HepG2 (cell line): ENCODE data around the gene TBX6. TPM values are rescaled to one million over a fixed set of nuclear protein-coding genes. Genes with fewer than 3 reads are reported as not detected.

Experiments used
- DMAP1 ChIP-seq: IDR thresholded peaks from 2 replicates; pipeline ENCODE4 v1.6.1; 2016
- HMG20B ChIP-seq: conservative IDR thresholded peaks from 2 replicates; pipeline ENCODE4 v1.6.1; 2016; ENCODE audit warnings: missing genetic modification reagents, missing compliant biosample characterization
- HNRNPUL1 ChIP-seq: fragments of 200-400 bp; formaldehyde crosslinking; IDR thresholded peaks from 2 replicates; pipeline ENCODE4 v1.6.1; 2017; ENCODE audit warnings: low read depth, mild to moderate bottlenecking, low read length, moderate library complexity
- HOXA5 ChIP-seq: sonication (generic); formaldehyde crosslinking; IDR thresholded peaks from 2 replicates; pipeline ENCODE4 v1.4.0; 2020; ENCODE audit warnings: missing genetic modification reagents
- NCOA2 ChIP-seq: sonication (generic); formaldehyde crosslinking; IDR thresholded peaks from 2 replicates; pipeline ENCODE4 v1.8.0; 2022; ENCODE audit warnings: inconsistent platforms
- NFKBIZ ChIP-seq: IDR thresholded peaks from 2 replicates; pipeline ENCODE4 v1.6.1; 2018; ENCODE audit warnings: missing genetic modification reagents, missing compliant biosample characterization
- NR2F1 ChIP-seq, 2 experiments: fragments of 450-650 bp in 1 of 2; formaldehyde crosslinking in 1 of 2; IDR thresholded peaks; 2 replicates each; pipeline versions ENCODE4 v1.5.0 to v1.6.1; 2016 to 2020; ENCODE audit warnings: mild to moderate bottlenecking in 1 of 2, missing compliant biosample characterization in 1 of 2, missing genetic modification reagents in 1 of 2, moderate library complexity in 1 of 2
- PCBP2 ChIP-seq: fragments of 200-400 bp; formaldehyde crosslinking; optimal IDR thresholded peaks from 2 replicates; pipeline ENCODE3; 2018; ENCODE audit warnings: low read length, low read depth; ENCODE audit not compliant: poor library complexity, severe bottlenecking
- RCOR2 ChIP-seq: IDR thresholded peaks from 2 replicates; pipeline ENCODE4 v1.6.1; 2016; ENCODE audit warnings: missing biosample characterization, missing genetic modification reagents
- RFXAP ChIP-seq: sonication (generic); formaldehyde crosslinking; IDR thresholded peaks from 2 replicates; pipeline ENCODE4 v1.4.0; 2020; ENCODE audit warnings: missing genetic modification reagents, borderline replicate concordance
- ZFP41 ChIP-seq: sonication (generic); formaldehyde crosslinking; IDR thresholded peaks from 2 replicates; pipeline ENCODE4 v1.4.0; 2020; ENCODE audit warnings: mild to moderate bottlenecking, missing genetic modification reagents, borderline replicate concordance
- ZFYVE20 ChIP-seq: sonication (generic); formaldehyde crosslinking; IDR thresholded peaks from 2 replicates; pipeline ENCODE4 v1.8.0; 2023; ENCODE audit warnings: low read depth, mild to moderate bottlenecking, moderate library complexity, missing genetic modification reagents, borderline replicate concordance
- ZNF121 ChIP-seq: sonication (generic); formaldehyde crosslinking; IDR thresholded peaks from 2 replicates; pipeline ENCODE4 v1.5.0; 2020; ENCODE audit warnings: mild to moderate bottlenecking, missing genetic modification reagents
- ZNF24 ChIP-seq: fragments of 450-650 bp; IDR thresholded peaks from 2 replicates; pipeline ENCODE4 v1.6.1; 2017; ENCODE audit warnings: antibody characterized with exemption, mild to moderate bottlenecking
- ZNF383 ChIP-seq: sonication (generic); formaldehyde crosslinking; IDR thresholded peaks from 2 replicates; pipeline ENCODE4 v1.4.0; 2020; ENCODE audit warnings: missing genetic modification reagents, mild to moderate bottlenecking, borderline replicate concordance
- ZNF557 ChIP-seq: sonication (generic); formaldehyde crosslinking; IDR thresholded peaks from 2 replicates; pipeline ENCODE4 v1.4.0; 2020; ENCODE audit warnings: missing genetic modification reagents
- ZNF572 ChIP-seq: sonication (generic); formaldehyde crosslinking; IDR thresholded peaks from 2 replicates; pipeline ENCODE4 v1.5.1; 2020; ENCODE audit warnings: mild to moderate bottlenecking, missing genetic modification reagents
- ZNF703 ChIP-seq: sonication (generic); formaldehyde crosslinking; IDR thresholded peaks from 2 replicates; pipeline ENCODE4 v1.5.1; 2020; ENCODE audit warnings: missing genetic modification reagents, mild to moderate bottlenecking, moderate library complexity, borderline replicate concordance
- polyA plus RNA-seq, 8 experiments: library from polyadenylated mRNA; depleted of rRNA in 3 of 8; stranded (reverse) in 7 of 8; unstranded in 1 of 8; fragments of >200 nt; fragmentation: Illumina TruSeq in 4 of 8; extraction: Trizol in 4 of 8; gene quantifications; 2 replicates each; pipeline versions ENCODE4 v1.2.1 to v1.2.3, GENCODE V29; 2011 to 2016; ENCODE audit warnings: low read depth in 4 of 8, missing spikeins in 1 of 8, mixed read lengths in 1 of 8; ENCODE audit not compliant: insufficient read depth in 1 of 8
- total RNA-seq, 5 experiments: library from RNA; depleted of rRNA; stranded (reverse); fragments of >200 nt; fragmentation: Illumina TruSeq; extraction: Trizol; gene quantifications; 2 replicates each; pipeline ENCODE4 v1.2.3, GENCODE V29; 2016; ENCODE audit warnings: low read depth in 1 of 5
- TF ChIP-seq, protein P1 (sequence below): IDR thresholded peaks from 2 replicates; pipeline ENCODE4 v1.6.1; 2016; ENCODE audit warnings: mild to moderate bottlenecking, missing biosample characterization, missing genetic modification reagents
- TF ChIP-seq, protein P2 (sequence below): sonication (generic); formaldehyde crosslinking; IDR thresholded peaks from 2 replicates; pipeline ENCODE4 v1.9.0; 2022; ENCODE audit warnings: low read depth, missing genetic modification reagents
- TF ChIP-seq, protein P3 (sequence below): sonication (generic); formaldehyde crosslinking; IDR thresholded peaks from 2 replicates; pipeline ENCODE4 v1.8.0; 2022; ENCODE audit warnings: mild to moderate bottlenecking, missing genetic modification reagents, moderate library complexity
- TF ChIP-seq, protein P4 (sequence below): sonication (generic); formaldehyde crosslinking; IDR thresholded peaks from 2 replicates; pipeline ENCODE4 v1.9.0; 2021; ENCODE audit warnings: missing genetic modification reagents, borderline replicate concordance
- TF ChIP-seq, protein P5 (sequence below): sonication (generic); formaldehyde crosslinking; IDR thresholded peaks from 2 replicates; pipeline ENCODE4 v1.8.1; 2023; ENCODE audit warnings: mild to moderate bottlenecking, missing genetic modification reagents

The TBX6 gene
- total and polyA plus RNA-seq, 2 of the 13 experiments (the other 11 are each of a cell fraction or from before 2014, with no cell fraction given): 0.24 to 0.42 TPM

DNA sequence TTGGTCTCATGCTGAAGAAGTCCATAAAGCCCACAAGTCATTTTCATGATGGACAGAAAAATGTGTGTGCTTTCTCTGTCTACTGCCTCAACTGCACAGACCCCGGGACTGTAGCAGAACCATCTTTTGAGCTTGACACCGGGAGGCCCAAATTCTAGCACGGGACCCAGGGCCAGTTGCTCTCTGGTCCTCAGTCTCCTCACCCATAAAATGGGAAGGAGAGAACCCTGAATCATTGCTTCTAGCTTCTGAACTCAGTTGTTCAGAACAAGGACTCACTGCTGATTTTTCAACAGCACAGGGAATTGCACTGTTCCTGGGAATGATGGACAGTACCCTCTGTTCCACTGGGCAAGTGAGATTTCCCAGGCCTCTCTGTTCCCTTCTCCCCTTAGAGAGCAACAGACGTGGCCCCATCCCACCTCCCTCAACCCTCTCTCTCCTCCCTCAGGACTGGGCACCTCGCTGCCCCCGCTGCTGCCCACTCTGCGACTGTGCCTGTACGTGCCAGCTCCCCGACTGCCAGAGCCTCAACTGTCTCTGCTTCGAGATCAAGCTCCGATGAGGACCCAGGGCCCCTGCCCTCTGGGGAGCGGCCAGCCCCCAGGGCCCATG is 28.3 kb downstream of the TBX6 start (continued):
- TF ChIP-seq NR2F1 (CRISPR knock-in tag; IDR thresholded peaks at IDR 0.05) (0 out of 4 replicates have a peak, but pooled peaks of 1 of the 2 experiments have one; percentile 19), ZNF557 (CRISPR knock-in tag) (peak; percentile 39; the same call in 1 of the 2 replicates), RFXAP (peak; percentile 44; the same call in 1 of the 2 replicates), DMAP1 (no peak), HOXA5 (CRISPR knock-in tag) (no peak), HMG20B (CRISPR knock-in tag) (no peak), NFKBIZ (CRISPR knock-in tag) (no peak), PCBP2 (no peak), ZNF121 (no peak), ZNF24 (peak; percentile 85; the same call in 1 of the 2 replicates), ZFYVE20 (CRISPR knock-in tag) (no peak), ZNF383 (CRISPR knock-in tag) (no peak), HNRNPUL1 (no peak), ZFP41 (CRISPR knock-in tag) (peak; percentile 20; the same call in 1 of the 2 replicates), NCOA2 (CRISPR knock-in tag) (0 out of 2 replicates have a peak, but pooled peaks have one; percentile 9), ZNF572 (no peak), ZNF703 (no peak), RCOR2 (0 out of 2 replicates have a peak, but pooled peaks have one; percentile 37)
- TF ChIP-seq, protein P1, sequence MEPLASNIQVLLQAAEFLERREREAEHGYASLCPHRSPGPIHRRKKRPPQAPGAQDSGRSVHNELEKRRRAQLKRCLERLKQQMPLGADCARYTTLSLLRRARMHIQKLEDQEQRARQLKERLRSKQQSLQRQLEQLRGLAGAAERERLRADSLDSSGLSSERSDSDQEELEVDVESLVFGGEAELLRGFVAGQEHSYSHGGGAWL (CRISPR knock-in tag): no peak; the same call in 1 of the 2 replicates
- TF ChIP-seq, protein P2, sequence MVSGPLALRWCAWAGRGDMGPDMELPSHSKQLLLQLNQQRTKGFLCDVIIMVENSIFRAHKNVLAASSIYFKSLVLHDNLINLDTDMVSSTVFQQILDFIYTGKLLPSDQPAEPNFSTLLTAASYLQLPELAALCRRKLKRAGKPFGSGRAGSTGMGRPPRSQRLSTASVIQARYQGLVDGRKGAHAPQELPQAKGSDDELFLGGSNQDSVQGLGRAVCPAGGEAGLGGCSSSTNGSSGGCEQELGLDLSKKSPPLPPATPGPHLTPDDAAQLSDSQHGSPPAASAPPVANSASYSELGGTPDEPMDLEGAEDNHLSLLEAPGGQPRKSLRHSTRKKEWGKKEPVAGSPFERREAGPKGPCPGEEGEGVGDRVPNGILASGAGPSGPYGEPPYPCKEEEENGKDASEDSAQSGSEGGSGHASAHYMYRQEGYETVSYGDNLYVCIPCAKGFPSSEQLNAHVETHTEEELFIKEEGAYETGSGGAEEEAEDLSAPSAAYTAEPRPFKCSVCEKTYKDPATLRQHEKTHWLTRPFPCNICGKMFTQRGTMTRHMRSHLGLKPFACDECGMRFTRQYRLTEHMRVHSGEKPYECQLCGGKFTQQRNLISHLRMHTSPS: peak; percentile 69
- TF ChIP-seq, protein P3, sequence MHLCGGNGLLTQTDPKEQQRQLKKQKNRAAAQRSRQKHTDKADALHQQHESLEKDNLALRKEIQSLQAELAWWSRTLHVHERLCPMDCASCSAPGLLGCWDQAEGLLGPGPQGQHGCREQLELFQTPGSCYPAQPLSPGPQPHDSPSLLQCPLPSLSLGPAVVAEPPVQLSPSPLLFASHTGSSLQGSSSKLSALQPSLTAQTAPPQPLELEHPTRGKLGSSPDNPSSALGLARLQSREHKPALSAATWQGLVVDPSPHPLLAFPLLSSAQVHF (CRISPR knock-in tag): 0 out of 2 replicates have a peak, but pooled peaks have one; percentile 68
- TF ChIP-seq, protein P4, sequence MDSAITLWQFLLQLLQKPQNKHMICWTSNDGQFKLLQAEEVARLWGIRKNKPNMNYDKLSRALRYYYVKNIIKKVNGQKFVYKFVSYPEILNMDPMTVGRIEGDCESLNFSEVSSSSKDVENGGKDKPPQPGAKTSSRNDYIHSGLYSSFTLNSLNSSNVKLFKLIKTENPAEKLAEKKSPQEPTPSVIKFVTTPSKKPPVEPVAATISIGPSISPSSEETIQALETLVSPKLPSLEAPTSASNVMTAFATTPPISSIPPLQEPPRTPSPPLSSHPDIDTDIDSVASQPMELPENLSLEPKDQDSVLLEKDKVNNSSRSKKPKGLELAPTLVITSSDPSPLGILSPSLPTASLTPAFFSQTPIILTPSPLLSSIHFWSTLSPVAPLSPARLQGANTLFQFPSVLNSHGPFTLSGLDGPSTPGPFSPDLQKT (CRISPR knock-in tag): 0 out of 2 replicates have a peak, but pooled peaks have one; percentile 64
- TF ChIP-seq, protein P5, sequence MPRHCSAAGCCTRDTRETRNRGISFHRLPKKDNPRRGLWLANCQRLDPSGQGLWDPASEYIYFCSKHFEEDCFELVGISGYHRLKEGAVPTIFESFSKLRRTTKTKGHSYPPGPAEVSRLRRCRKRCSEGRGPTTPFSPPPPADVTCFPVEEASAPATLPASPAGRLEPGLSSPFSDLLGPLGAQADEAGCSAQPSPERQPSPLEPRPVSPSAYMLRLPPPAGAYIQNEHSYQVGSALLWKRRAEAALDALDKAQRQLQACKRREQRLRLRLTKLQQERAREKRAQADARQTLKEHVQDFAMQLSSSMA: 0 out of 2 replicates have a peak, but pooled peaks have one; percentile 63
